SK-N-SH treated with all-trans-retinoic acid at 6 μM for 48 hours (cell line): Measurements from ENCODE around the gene YPEL2.
A peak's percentile ranks its signal among the peaks of the same experiment; 100 is the strongest.

Source experiments
- ATAC-seq: fragments of 200-7000 bp; cut with Tn5 transposase; 3 replicates; pipeline ENCODE4 v1.9.1; 2020; ENCODE audit warnings: mild to moderate bottlenecking, moderate library complexity
- ARNTL ChIP-seq: fragments of 450-650 bp; formaldehyde crosslinking; IDR thresholded peaks from 2 replicates; pipeline ENCODE4 v1.5.0; 2020; ENCODE audit warnings: low read depth, mild to moderate bottlenecking, moderate library complexity, borderline replicate concordance
- CSRNP3 ChIP-seq: fragments of 250-450 bp; sonication (Bioruptor Pico); IDR thresholded peaks from 2 replicates; pipeline ENCODE4 v1.5.1; 2021; ENCODE audit warnings: mild to moderate bottlenecking, moderate library complexity
- ESRRG ChIP-seq: fragments of 250-450 bp; sonication (Bioruptor Pico); IDR thresholded peaks from 2 replicates; pipeline ENCODE4 v1.6.1; 2021; ENCODE audit warnings: mild to moderate bottlenecking
- GLIS3 ChIP-seq: fragments of 250-450 bp; sonication (Bioruptor Pico); IDR thresholded peaks from 2 replicates; pipeline ENCODE4 v1.5.0; 2020; ENCODE audit warnings: mild to moderate bottlenecking, moderate library complexity
- ISL1 ChIP-seq: fragments of 250-450 bp; sonication (Bioruptor Pico); IDR thresholded peaks from 2 replicates; pipeline ENCODE4 v2.1.2; 2022; ENCODE audit warnings: mild to moderate bottlenecking, moderate library complexity
- OSR1 ChIP-seq: fragments of 250-450 bp; sonication (Bioruptor Pico); IDR thresholded peaks from 2 replicates; pipeline ENCODE4 v1.8.0; 2022; ENCODE audit warnings: moderate library complexity, mild to moderate bottlenecking, inconsistent platforms
- PATZ1 ChIP-seq: fragments of 250-450 bp; sonication (Bioruptor Pico); IDR thresholded peaks from 2 replicates; pipeline ENCODE4 v1.8.0; 2020; ENCODE audit warnings: mild to moderate bottlenecking, moderate library complexity, borderline replicate concordance
- POU6F1 ChIP-seq: fragments of 250-450 bp; sonication (Bioruptor Pico); IDR thresholded peaks from 2 replicates; pipeline ENCODE4 v1.8.0; 2021; ENCODE audit warnings: low read depth, mild to moderate bottlenecking, moderate library complexity, borderline replicate concordance
- PPARA ChIP-seq: fragments of 250-450 bp; sonication (Bioruptor Pico); IDR thresholded peaks from 2 replicates; pipeline ENCODE4 v1.5.0; 2020; ENCODE audit warnings: mild to moderate bottlenecking, borderline replicate concordance
- RARB ChIP-seq: fragments of 250-450 bp; sonication (Bioruptor Pico); IDR thresholded peaks from 2 replicates; pipeline ENCODE4 v1.8.0; 2021; ENCODE audit warnings: mild to moderate bottlenecking, moderate library complexity
- SNAI2 ChIP-seq: fragments of 250-450 bp; sonication (Bioruptor Pico); IDR thresholded peaks from 2 replicates; pipeline ENCODE4 v1.5.0; 2020; ENCODE audit warnings: mild to moderate bottlenecking, moderate library complexity
- TCF4 ChIP-seq: fragments of 250-450 bp; sonication (Bioruptor Pico); IDR thresholded peaks from 2 replicates; pipeline ENCODE4 v1.8.0; 2021; ENCODE audit warnings: mild to moderate bottlenecking, moderate library complexity, borderline replicate concordance
- TOX ChIP-seq: fragments of 250-450 bp; sonication (Bioruptor Pico); IDR thresholded peaks from 2 replicates; pipeline ENCODE4 v1.8.0; 2021; ENCODE audit warnings: mild to moderate bottlenecking, moderate library complexity, borderline replicate concordance
- TSHZ2 ChIP-seq: fragments of 250-450 bp; sonication (Bioruptor Pico); IDR thresholded peaks from 2 replicates; pipeline ENCODE4 v1.5.0; 2020; ENCODE audit warnings: mild to moderate bottlenecking, moderate library complexity
- ZC3H10 ChIP-seq: fragments of 250-450 bp; sonication (Bioruptor Pico); IDR thresholded peaks from 2 replicates; pipeline ENCODE4 v1.5.1; 2021; ENCODE audit warnings: mild to moderate bottlenecking, moderate library complexity
- ZFP3 ChIP-seq: fragments of 250-450 bp; sonication (Bioruptor Pico); IDR thresholded peaks from 2 replicates; pipeline ENCODE4 v1.5.0; 2020; ENCODE audit warnings: mild to moderate bottlenecking, moderate library complexity
- ZFP30 ChIP-seq: fragments of 450-650 bp; formaldehyde crosslinking; IDR thresholded peaks from 2 replicates; pipeline ENCODE4 v1.5.0; 2022; ENCODE audit warnings: mild to moderate bottlenecking, moderate library complexity
- ZNF565 ChIP-seq: fragments of 450-650 bp; formaldehyde crosslinking; conservative IDR thresholded peaks from 2 replicates; pipeline ENCODE4 v1.5.0; 2020; ENCODE audit warnings: low read depth, mild to moderate bottlenecking, moderate library complexity
- ZNF8 ChIP-seq: fragments of 450-650 bp; formaldehyde crosslinking; IDR thresholded peaks from 2 replicates; pipeline ENCODE4 v1.5.0; 2020; ENCODE audit warnings: mild to moderate bottlenecking, moderate library complexity

The YPEL2 gene

GRCh38 chr17:59337741-59338299 lies 6.4 kb downstream of the YPEL2 start (continued):
- no peak for TF ChIP-seq POU6F1 (CRISPR knock-in tag)
- TF ChIP-seq ARNTL, result no peak
- TF ChIP-seq PATZ1 (CRISPR knock-in tag), result no peak
- TF ChIP-seq ZFP3 (CRISPR knock-in tag), result no peak
- TF ChIP-seq, all 23 proteins: peak for 0

- ATAC-seq, result no peak
- TF ChIP-seq ZFP30 (CRISPR knock-in tag) (no peak), ZC3H10 (CRISPR knock-in tag) (no peak), OSR1 (CRISPR knock-in tag) (no peak), GLIS3 (CRISPR knock-in tag) (no peak), ZNF565 (CRISPR knock-in tag) (no peak)
Observed at GRCh38 chr17:59338498-59338897, 7.0 kb downstream of the YPEL2 start.

GRCh38 chr17:59341922-59342321 lies 10.5 kb downstream of the YPEL2 start:
- TF ChIP-seq POU6F1 (CRISPR knock-in tag), result no peak
- no peak for TF ChIP-seq TOX (CRISPR knock-in tag)
- TF ChIP-seq ISL1, result no peak
- no peak for TF ChIP-seq ARNTL
- TF ChIP-seq ZFP30 (CRISPR knock-in tag), result no peak
- TF ChIP-seq RARB (CRISPR knock-in tag), result no peak
- TF ChIP-seq SNAI2 (CRISPR knock-in tag), result no peak
- no peak for TF ChIP-seq ZNF565 (CRISPR knock-in tag)
- TF ChIP-seq ESRRG (CRISPR knock-in tag), result no peak
- ATAC-seq, result no peak

GRCh38 chr17:59342681-59343131 lies 11.3 kb downstream of the YPEL2 start:
- 0 out of 3 replicates have a peak, but pooled peaks have one; percentile 30 for ATAC-seq
- no peak for TF ChIP-seq TOX (CRISPR knock-in tag)
- no peak for TF ChIP-seq ZNF8
- no peak for TF ChIP-seq SNAI2 (CRISPR knock-in tag)
- TF ChIP-seq TCF4, result no peak
- TF ChIP-seq PPARA, result no peak
- no peak for TF ChIP-seq TSHZ2 (CRISPR knock-in tag)
- no peak for TF ChIP-seq CSRNP3 (CRISPR knock-in tag)
- no peak for TF ChIP-seq RARB (CRISPR knock-in tag)
- TF ChIP-seq ZFP30 (CRISPR knock-in tag), result no peak
- TF ChIP-seq OSR1 (CRISPR knock-in tag), result no peak
- no peak for TF ChIP-seq ZFP3 (CRISPR knock-in tag)
- no peak for TF ChIP-seq ZC3H10 (CRISPR knock-in tag)
- TF ChIP-seq ZNF565 (CRISPR knock-in tag), result no peak
- no peak for TF ChIP-seq ESRRG (CRISPR knock-in tag)
- TF ChIP-seq ISL1, result no peak
